Measurements from ENCODE around the gene CDK5RAP3.

CDK5RAP3 gene

DNA sequence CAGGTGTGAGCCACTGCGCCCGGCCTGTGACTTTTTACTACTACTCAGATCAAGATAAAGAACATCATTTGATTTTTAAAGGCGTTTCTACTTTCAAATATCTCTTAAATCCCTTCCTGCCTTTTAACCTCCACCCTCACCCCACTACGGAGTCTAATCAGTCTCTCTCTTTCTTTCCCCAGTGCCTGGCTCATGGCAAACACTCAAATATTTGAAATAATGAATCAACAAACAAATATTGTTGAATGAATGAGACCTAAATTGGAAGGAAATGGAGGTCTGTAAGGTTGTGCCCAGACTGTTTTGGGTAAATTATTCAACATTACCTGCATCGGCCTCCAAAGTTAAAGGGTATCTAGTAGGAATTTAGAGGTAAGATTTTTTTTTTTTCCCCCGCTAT is 52.0 kb downstream of the CDK5RAP3 start:
- in situ Hi-C loops (cut with MboI; ENCODE audit: low sequenced_read_pairs): no loop called here

DNA sequence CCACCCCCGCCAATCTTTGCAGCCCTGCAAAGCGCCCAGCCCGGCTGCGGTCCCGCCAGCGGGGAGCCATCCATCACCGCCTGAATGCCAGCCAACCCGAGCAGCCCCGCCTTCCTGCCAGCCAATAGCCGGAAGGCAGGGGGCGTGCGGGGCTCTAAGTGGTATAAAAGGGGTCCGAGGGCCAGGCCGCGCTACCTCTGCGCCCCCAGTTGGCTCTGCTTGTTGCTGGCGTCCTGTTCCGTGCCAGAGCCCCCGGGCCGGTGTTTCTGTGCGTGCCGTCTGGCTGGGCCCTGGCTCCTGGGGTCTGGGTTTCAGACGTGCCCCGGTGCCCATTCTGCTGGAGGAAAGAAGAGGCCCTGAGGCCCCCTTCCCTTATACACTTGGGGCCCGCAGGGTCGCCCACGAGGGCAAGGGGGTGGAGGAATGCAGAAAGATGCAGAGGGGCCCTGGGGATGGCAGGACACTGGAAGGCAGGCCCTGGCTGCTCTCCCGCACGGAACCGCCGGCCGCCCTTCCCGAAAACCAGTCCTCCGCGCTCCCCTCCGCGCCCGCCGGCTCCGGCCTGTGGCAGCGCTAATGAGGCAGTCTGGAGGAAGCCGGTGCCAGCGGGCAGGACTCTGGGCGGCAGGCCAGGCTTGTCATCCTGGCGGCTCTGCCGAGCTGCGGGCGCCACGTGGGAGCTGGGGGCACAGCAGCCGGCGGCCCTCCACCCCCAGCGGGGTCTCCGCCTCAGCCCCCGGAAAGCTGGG is 52.7 kb downstream of the CDK5RAP3 start:
- in situ Hi-C loops (cut with MboI; ENCODE audit: low sequenced_read_pairs): no loop called here

- in situ Hi-C loops (cut with MboI; ENCODE audit: low sequenced_read_pairs): loop anchor here (5.0 kb wide), 1 partner anchor 113 kb away; no protein-coding TSS in a partner anchor
These were observed 53.5 kb downstream of the CDK5RAP3 start for GRCh38 chr17:48024149-48025039.

DNA sequence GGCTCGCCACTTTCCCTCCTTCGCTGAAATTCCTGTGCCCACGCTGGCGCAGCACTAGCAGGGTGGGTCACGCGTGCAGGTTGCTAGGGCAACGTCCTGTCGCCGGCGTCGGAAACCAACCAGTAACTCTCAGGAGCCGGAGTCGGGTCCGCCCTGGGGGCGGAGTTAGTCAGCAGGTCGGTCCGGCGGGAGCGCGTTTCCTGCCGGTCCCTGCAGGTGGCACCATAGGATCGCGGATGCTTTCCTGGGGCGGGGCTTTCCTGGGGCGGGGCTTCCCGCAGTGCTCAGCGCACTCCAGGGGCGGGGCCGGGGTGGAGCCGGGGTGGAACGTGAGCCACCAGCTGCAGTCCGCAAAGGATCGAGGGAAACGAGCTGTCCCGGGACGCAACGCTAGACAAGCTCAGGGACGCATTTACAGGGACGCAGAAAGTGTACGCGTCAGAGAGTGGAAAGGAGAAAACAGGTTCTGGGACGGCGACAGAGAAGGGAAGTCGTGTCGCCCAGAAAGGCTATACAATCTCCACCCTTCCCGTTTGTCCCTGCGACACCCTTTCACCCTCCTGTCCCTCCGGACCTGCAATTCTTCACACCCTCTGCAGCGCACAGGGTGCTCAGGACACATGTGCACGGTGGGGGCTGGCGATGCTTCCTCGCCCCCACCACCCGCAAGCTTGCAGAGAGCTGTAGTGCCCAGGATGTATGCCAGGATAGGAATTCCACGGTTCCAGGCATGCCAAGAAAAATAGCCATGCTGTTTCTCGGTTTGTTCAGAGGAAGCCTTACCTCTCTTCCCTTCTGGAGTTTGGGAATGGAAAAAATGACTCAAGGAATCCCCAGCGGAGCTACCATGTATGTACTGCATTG is 54.4 kb downstream of the CDK5RAP3 start:
- in situ Hi-C loops (cut with MboI; ENCODE audit: low sequenced_read_pairs): loop anchor here (5.0 kb wide), 1 partner anchor 112 kb away; no protein-coding TSS in a partner anchor

GRCh38 chr17:48025904-48026501 is 55.1 kb downstream of the CDK5RAP3 start:
- in situ Hi-C loops (cut with MboI; ENCODE audit: low sequenced_read_pairs): loop anchor here (5.0 kb wide), 1 partner anchor 111 kb away; no protein-coding TSS in a partner anchor

- in situ Hi-C loops (cut with MboI; ENCODE audit: low sequenced_read_pairs): loop anchor here (5.0 kb wide), 1 partner anchor 111 kb away; no protein-coding TSS in a partner anchor
These were observed 55.8 kb downstream of the CDK5RAP3 start for GRCh38 chr17:48026502-48027321.

DNA sequence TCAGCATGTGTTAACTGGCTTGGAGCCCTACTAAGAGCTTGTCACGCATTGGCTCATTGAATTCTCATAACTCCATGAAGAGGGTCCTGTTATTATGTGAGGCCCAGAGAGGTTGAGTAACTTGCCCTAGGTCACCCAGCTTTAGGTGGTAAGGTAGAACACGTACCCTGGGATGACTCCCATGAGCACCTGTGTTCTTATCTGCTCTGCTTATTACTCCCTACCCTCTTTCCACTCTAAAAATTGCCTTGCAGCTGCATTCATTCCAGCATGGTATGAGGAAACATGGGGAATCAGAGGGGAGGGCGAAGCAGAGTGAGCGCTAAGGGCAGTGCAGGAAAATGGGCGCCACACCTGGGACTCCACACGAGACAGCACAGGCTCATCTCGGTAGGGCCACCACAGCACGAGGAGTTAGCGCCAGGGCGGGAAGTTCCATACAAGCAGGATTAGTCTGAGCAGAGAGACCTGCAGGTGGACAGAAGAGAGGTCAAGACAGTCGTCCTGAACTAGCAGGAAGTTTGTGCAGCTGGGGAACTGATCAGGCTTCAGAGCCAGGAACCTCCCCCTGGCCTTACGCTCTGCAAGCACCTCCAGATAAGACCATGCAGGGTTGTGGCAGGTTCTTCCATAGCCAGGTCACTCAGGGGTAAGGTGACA is 56.5 kb downstream of the CDK5RAP3 start:
- in situ Hi-C loops (cut with MboI; ENCODE audit: low sequenced_read_pairs): loop anchor here (5.0 kb wide), 1 partner anchor 110 kb away; no protein-coding TSS in a partner anchor

DNA sequence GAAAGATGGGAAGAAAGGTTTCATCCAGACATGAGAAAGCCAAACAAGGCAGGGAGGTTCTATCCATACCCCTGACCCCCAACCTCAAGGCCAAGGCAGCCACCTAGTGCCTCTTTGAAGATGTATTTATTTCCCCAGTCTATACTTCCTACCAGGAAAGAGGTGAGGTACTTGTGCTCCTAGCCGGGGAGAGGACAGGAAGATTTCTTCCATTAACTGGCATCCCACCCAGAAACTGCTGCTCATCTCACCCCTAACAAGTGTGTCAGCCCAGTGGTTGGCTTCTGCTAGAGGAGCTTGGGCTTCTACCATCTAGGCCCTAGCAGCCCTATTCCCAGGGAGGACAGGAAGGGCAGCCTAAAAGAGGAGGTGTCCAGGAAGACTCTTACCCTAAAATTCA is 57.8 kb downstream of the CDK5RAP3 start:
- in situ Hi-C loops (cut with MboI; ENCODE audit: low sequenced_read_pairs): loop anchor here (5.0 kb wide), 1 partner anchor 109 kb away; no protein-coding TSS in a partner anchor

DNA sequence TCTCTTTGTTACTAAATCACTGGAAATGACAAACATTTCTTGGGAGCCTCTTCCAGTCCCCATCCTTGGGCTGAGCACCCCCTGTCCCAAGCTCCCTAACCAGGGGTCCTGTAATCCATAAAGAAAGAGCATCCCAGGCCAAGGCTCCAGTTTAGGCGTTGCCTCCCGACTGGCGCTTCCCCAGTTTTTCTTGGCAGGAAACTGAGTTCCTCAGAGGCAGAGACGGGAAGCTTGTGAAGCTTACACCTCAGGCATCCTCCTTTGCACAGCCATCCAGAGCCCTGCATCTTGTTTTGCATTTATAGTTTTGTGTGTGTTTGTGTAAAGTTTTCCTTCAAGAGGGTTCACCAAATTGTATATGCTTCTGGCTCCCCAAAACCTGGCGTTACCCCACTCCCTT is 59.6 kb downstream of the CDK5RAP3 start:
- in situ Hi-C loops (cut with MboI; ENCODE audit: low sequenced_read_pairs): no loop called here
